ENCODE data around the gene NR1D1.

Gene NR1D1

GRCh38 chr17:40111221-40112128 is 11.1 kb upstream of the NR1D1 start:
- peak; percentile 87 for DNase-seq

DNA sequence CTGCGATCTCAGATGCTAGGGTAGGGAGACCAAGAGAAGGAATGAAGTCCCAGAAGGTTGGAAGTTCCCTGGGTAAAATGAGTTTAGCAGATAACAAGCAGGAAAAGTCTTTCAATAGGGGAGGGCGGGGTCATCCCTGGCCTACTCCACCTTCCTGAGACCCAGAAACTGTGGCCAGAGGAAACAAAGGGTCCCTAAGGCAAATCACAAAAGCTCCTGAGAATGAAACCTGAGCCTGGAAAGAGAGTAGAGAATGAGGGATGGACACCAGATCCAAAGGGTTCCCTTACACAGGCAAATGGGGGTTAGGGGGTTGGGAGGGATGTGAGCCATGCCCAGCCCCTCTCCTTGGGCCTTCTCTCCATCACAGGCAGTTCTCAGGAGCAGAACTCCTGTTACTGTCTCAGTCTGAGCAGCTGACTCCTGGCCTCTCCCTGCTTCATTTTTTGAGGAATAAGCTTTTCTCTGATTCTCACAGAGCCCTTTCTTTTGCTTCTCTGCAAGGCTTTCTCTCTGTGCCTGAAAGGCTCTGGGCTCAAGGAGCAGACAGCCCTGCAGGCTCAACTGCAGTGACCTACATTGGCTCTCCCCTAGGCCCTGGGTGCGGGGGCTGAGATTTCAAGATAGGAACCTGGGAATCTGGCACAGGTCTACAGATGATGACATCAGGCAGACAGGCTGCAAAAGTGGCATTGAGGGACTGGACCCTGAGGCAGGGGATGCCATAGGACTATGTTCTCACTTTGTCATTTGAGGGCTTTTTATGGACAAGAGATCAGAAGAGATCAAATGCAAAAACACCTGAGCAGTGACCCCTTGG is 9.8 kb upstream of the NR1D1 start:
- DNase-seq, result no peak

GRCh38 chr17:40108970-40109824 is 8.8 kb upstream of the NR1D1 start:
- no peak for DNase-seq

DNA sequence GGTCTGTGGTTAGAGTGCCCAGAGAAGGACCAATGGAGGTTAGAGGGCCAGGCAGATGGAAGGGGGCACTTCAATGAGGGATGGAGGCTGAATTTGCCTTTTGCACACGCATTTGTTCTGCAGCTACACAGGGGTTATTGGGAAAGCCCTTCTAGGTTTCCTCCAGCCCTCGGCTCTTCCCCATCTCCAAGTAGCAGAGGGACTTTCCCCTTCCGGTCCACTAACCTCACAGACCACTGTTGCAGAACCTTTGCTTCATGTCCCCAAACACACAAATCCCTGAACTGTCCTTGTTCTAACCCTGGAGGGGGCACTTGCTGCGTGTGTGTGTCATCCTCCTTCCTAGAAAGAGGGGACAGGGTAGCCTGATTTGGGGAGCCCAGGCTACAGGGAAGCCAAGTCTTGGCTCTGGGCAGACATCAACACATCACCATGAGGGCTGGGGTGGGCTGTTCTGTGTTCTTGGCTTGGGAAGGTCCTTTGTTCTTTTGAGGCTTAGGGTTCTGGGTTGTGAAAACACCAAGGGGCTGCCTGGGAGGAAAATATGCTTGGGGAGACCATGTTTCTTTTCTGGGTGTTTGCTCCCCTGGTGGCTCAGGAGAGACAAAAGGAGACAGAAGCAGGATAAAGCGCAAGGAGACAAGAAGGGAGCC is 7.3 kb upstream of the NR1D1 start:
- DNase-seq, result no peak

- no peak for DNase-seq
Observed at GRCh38 chr17:40106760-40107521, 6.6 kb upstream of the NR1D1 start.

DNA sequence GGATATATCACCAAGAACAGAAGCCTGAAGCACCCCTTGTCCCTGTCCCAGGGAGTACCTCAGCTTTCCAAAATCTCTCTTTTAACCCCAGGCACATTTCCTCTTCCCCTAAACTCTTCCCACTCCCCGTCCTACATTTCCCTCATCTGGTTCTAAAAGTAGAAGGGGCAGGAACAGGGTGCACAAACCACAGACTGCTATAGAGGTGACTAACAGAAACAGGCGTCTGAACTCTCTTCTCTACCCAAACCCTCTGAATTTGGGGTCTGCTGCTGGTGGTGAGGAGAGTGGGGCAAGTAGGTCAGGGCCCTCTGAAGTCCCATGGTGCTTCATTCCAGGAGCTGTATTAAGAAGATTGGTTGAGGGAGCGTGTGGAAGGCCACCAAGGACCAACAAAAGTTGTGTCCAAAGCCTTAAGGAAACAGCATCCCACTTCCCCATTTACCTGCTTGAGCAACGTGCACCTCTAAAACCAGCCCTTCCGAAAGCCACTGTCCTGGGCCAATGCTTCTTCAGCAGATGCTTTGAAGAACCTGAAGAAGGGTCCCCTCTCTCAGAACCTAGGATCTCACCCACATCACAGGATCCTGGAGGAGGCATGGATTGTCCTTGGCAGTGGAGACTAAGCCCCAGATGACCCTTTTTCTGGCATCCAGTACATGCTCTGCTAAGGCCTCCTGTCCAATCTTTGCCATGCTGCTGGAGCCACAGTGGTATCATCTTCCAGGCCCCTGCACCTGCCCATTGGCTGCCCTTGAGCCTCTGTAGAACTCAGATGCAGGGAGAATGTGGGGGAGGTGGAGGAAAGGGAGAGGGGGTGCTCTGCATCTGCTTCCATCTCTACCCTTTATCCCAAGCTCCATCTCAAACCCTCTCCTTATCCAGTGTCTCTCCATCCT is 5.7 kb upstream of the NR1D1 start:
- no peak for DNase-seq

- DNase-seq, result no peak
Observed at GRCh38 chr17:40104594-40105486, 4.5 kb upstream of the NR1D1 start.

GRCh38 chr17:40103688-40104087 is 3.3 kb upstream of the NR1D1 start:
- DNase-seq, result no peak

DNA sequence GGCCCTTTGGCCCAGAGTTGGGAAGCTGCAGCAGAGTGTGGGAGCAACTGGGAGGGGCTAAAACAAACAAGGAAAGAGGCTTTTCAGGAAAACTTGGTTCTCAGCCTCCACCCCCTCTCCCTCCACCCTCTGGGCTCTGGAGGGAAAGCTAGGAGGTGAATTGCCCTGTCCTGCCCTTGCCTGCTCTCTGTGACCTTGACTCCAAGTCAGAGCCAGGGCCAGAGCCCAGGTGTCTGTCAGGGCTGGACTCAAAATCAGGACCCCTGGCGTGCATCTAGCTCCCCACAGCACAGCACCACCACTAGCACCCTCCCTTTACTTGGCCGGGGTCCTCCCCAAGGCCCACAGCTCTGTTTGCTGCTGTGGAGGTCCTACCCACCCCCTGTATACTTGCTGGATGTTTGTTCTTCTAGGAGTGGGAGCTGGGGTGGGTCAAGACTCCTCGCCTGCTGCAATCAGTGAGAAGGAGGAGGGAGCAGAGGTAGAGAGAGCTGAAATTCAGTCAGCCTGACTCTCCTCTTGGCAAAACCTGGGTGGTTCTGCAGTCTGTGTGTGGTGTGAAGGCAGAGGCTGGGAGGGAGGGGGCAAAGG is 2.8 kb upstream of the NR1D1 start:
- no peak for DNase-seq

- no peak for DNase-seq
Observed at GRCh38 chr17:40101367-40102210, 1.2 kb upstream of the NR1D1 start.

- peak; percentile 92 for DNase-seq
Observed at GRCh38 chr17:40100669-40101366, 429 bp upstream of the NR1D1 start.

- DNase-seq, result no peak
Observed at GRCh38 chr17:40099619-40100418, 570 bp downstream of the NR1D1 start.

GRCh38 chr17:40098846-40099618 is 1.4 kb downstream of the NR1D1 start:
- DNase-seq, result peak; percentile 94

GRCh38 chr17:40097931-40098845 is 2.2 kb downstream of the NR1D1 start:
- no peak for DNase-seq

DNA sequence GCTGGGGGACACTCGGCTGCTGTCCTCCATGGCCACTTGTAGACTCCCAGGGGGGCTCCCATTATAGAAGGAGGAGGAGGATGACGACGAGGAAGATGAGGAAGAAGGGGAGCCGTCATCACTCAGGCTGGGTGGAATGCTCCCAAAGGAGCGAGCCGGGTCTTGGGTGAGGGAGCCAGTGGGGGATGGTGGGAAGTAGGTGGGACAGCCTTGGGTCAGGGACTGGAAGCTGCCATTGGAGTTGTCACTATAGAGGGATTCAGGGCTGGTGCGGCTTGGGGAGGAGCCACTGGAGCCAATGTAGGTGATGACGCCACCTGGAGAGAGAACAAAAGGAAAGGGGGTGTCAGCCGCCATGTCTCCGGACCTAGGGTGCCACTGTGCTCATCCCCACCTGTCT is 3.3 kb downstream of the NR1D1 start:
- DNase-seq, result no peak

All from COR-L47 (cell line).